B cell (primary cell): ENCODE data around the gene EMILIN3. TPM values are rescaled to one million over a fixed set of nuclear protein-coding genes. Genes with fewer than 3 reads are reported as not detected.

ENCODE experiments used
- ATAC-seq: fragments of 200-7000 bp; cut with Tn5 transposase; one replicate; pipeline ENCODE4 v1.10.0; 2021; ENCODE audit warnings: low read depth, mild to moderate bottlenecking, moderate number of reproducible peaks, moderate library complexity
- CTCF ChIA-PET: fragments of 350-600 bp; sonication (Branson Sonifier 250); formaldehyde crosslinking; loops from one replicate; lab custom pipeline; 2021; ENCODE audit warnings: antibody characterized with exemption, inconsistent platforms; lab: Charles Lee
- POLR2A ChIA-PET: fragments of 350-600 bp; sonication (Branson Sonifier 250); formaldehyde crosslinking; loops from one replicate; lab custom pipeline; 2021; ENCODE audit warnings: antibody characterized with exemption; lab: Charles Lee
- DNase-seq: peaks from one replicate; pipeline ENCODE4 v3.0.0; 2013
- H2AFZ ChIP-seq: 2 replicates; pipeline ENCODE4 v1.6.1; 2012; ENCODE audit warnings: mild to moderate bottlenecking, low read depth, low read length; ENCODE audit not compliant: insufficient read depth, poor library complexity, severe bottlenecking
- H3K27ac ChIP-seq, 2 donors: 1 replicate in 1 of 2; 2 replicates in 1 of 2; pipeline ENCODE4 v1.5.1; 2012 to 2013; ENCODE audit warnings: low read length in 2 of 2, mild to moderate bottlenecking in 2 of 2, moderate library complexity in 1 of 2
- H3K27me3 ChIP-seq, 4 experiments: fragments of 200-600 bp in 1 of 4; sonication (generic) in 1 of 4; replicated peaks in 1 of 4; 1 replicate in 2 of 4; 2 replicates in 2 of 4; pipeline versions ENCODE4 v1.6.1 to v1.7.0; 2013 to 2016; ENCODE audit warnings: low read length in 3 of 4, mild to moderate bottlenecking in 2 of 4, mixed read lengths in 1 of 4, moderate library complexity in 1 of 4; ENCODE audit not compliant: insufficient read depth in 4 of 4, control insufficient read depth in 3 of 4; ENCODE audit errors: control extremely low read depth in 1 of 4
- H3K36me3 ChIP-seq, 2 experiments: replicated peaks in 1 of 2; 1 replicate in 1 of 2; 2 replicates in 1 of 2; pipeline versions ENCODE4 v1.6.1 to v1.7.1; 2013; ENCODE audit warnings: low read length in 1 of 2; ENCODE audit not compliant: insufficient read depth in 2 of 2, control insufficient read depth in 1 of 2; ENCODE audit errors: control extremely low read depth in 1 of 2, extremely low read depth in 1 of 2
- H3K4me1 ChIP-seq, 2 donors: fragments of 200-600 bp in 1 of 2; sonication (generic) in 1 of 2; 1 replicate in 1 of 2; 2 replicates in 1 of 2; pipeline versions ENCODE4 v1.5.1 to v1.6.1; 2013 to 2017; ENCODE audit warnings: low read length in 2 of 2; ENCODE audit not compliant: control insufficient read depth in 2 of 2, insufficient read depth in 2 of 2
- H3K4me2 ChIP-seq: replicated peaks from 2 replicates; pipeline ENCODE3; 2012; ENCODE audit warnings: mild to moderate bottlenecking, low read depth, low read length; ENCODE audit not compliant: poor library complexity, severe bottlenecking
- H3K4me3 ChIP-seq, 5 experiments: fragments of 200-600 bp in 1 of 5; sonication (generic) in 1 of 5; 1 replicate in 3 of 5; 2 replicates in 2 of 5; pipeline versions ENCODE4 v1.5.1 to v1.7.0; 2011 to 2016; ENCODE audit warnings: low read length in 4 of 5, mild to moderate bottlenecking in 4 of 5, low read depth in 2 of 5, control low read depth in 1 of 5, moderate library complexity in 1 of 5; ENCODE audit not compliant: insufficient read depth in 1 of 5; ENCODE audit errors: control extremely low read depth in 1 of 5, extremely low read depth in 1 of 5
- H3K79me2 ChIP-seq: fragments of 200-600 bp; sonication (generic); one replicate; pipeline ENCODE4 v1.6.0; 2016; ENCODE audit warnings: low read length; ENCODE audit not compliant: control insufficient read depth, insufficient read depth
- H3K9ac ChIP-seq: fragments of 200-600 bp; sonication (generic); 2 replicates; pipeline ENCODE4 v1.6.1; 2017; ENCODE audit warnings: mild to moderate bottlenecking, low read length, moderate library complexity
- H3K9me3 ChIP-seq, 3 donors: one replicate each; pipeline versions ENCODE4 v1.6.1 to v1.7.1; 2013; ENCODE audit warnings: low read length in 2 of 3; ENCODE audit not compliant: control insufficient read depth in 2 of 3, insufficient read depth in 1 of 3; ENCODE audit errors: control extremely low read depth in 1 of 3
- H4K20me1 ChIP-seq: 2 replicates; pipeline ENCODE4 v1.6.0; 2012; ENCODE audit warnings: mild to moderate bottlenecking, low read length; ENCODE audit not compliant: insufficient read depth, control insufficient read depth, poor library complexity, severe bottlenecking
- H3K27ac Mint-ChIP-seq: one replicate; pipeline ENCODE4 v1.8.0; 2021; ENCODE audit warnings: mixed read lengths
- H3K27me3 Mint-ChIP-seq: one replicate; pipeline ENCODE4 v1.8.0; 2021; ENCODE audit warnings: mixed read lengths
- H3K4me1 Mint-ChIP-seq: one replicate; pipeline ENCODE4 v1.8.0; 2021; ENCODE audit warnings: mixed read lengths
- H3K4me3 Mint-ChIP-seq: one replicate; pipeline ENCODE4 v1.8.0; 2021; ENCODE audit warnings: mixed read lengths
- H3K9me3 Mint-ChIP-seq: one replicate; pipeline ENCODE4 v1.8.0; 2022; ENCODE audit warnings: mixed read lengths; ENCODE audit not compliant: insufficient read depth
- CTCF ChIP-seq: fragments of 200-600 bp; IDR thresholded peaks from one replicate; pipeline ENCODE4 v1.8.0; 2022; ENCODE audit warnings: antibody characterized with exemption, mild to moderate bottlenecking
- EZH2 ChIP-seq: IDR thresholded peaks from 2 replicates; pipeline ENCODE4 v1.6.1; 2012; ENCODE audit warnings: borderline replicate concordance, low read depth, mild to moderate bottlenecking, moderate library complexity, low read length; ENCODE audit not compliant: insufficient read depth, poor library complexity, severe bottlenecking
- WGBS: methylation state at CpG from one replicate; pipeline ENCODE4 v1.1.5; 2013; ENCODE audit warnings: missing lambda C conversion rate; ENCODE audit not compliant: insufficient coverage; 5-methylcytosine and 5-hydroxymethylcytosine counted together
- intact Hi-C: fragments of 100-400 bp; cut with micrococcal nuclease; formaldehyde crosslinking; loops from one replicate; pipeline ENCODE4 v1.10.0; 2022
- polyA plus RNA-seq: library from polyadenylated mRNA; depleted of rRNA; stranded (reverse); fragments of >200 nt; gene quantifications from 2 replicates; pipeline ENCODE4 v1.2.3, GENCODE V29; 2012
- total RNA-seq, 2 donors: library from RNA; stranded (reverse); fragments of 120-200 nt in 1 of 2; gene quantifications; 1 replicate in 1 of 2; 2 replicates in 1 of 2; pipeline versions ENCODE4 v1.2.3 to v1.2.4, GENCODE V29; 2013 to 2022

Gene EMILIN3
- total and polyA plus RNA-seq, 2 donors (not counting 1 experiment from before 2014, with no cell fraction given), result not detected

GRCh38 chr20:41349943-41350342 is 16.7 kb downstream of the EMILIN3 start:
- intact Hi-C loops, result no loop called here

GRCh38 chr20:41349266-41349665 is 17.4 kb downstream of the EMILIN3 start:
- Histone ChIP-seq H4K20me1 (no peaks in the 10 kb centered on the region), H3K79me2 (no peaks in the 10 kb centered on the region), H2AFZ (no peak overlapping the region), H3K9ac (no peak overlapping the region), H3K4me1 (no peaks in the 10 kb centered on the region), H3K4me2 (no peak overlapping the region), H3K27me3 (no peaks in the 10 kb centered on the region), H3K36me3 (no peaks in the 10 kb centered on the region), H3K27ac (no peak overlapping the region), H3K9me3 (no peaks in the 10 kb centered on the region), H3K4me3 (no peak overlapping the region)
- Mint-ChIP-seq H3K9me3 (no peaks in the 10 kb centered on the region), H3K4me1 (no peaks in the 10 kb centered on the region), H3K27ac (no peak overlapping the region), H3K4me3 (no peak overlapping the region), H3K27me3 (peaks cover 8% of the 10 kb centered on the region)
- TF ChIP-seq CTCF, result no peak
- no peak for ATAC-seq
- POLR2A ChIA-PET, result no interaction called here
- CTCF ChIA-PET, result interaction anchor here (1.4 kb wide), 1 partner anchor 176 kb away, joined by 5 read pairs; no protein-coding TSS in a partner anchor
- no CpG with 5 or more reads among the region's 2 CpGs for WGBS
- DNase-seq, result no peak
- intact Hi-C loops, result no loop called here

More at GRCh38 chr20:41349943-41350342, 16.7 kb downstream of the EMILIN3 start:
- TF ChIP-seq CTCF, result no peak
- TF ChIP-seq EZH2, result no peak
- Histone ChIP-seq H2AFZ (no peak overlapping the region), H3K9ac (no peak overlapping the region), H3K79me2 (no peaks in the 10 kb centered on the region), H3K4me2 (no peak overlapping the region), H3K36me3 (no peaks in the 10 kb centered on the region), H3K4me1 (no peaks in the 10 kb centered on the region), H3K4me3 (no peak overlapping the region), H3K9me3 (no peaks in the 10 kb centered on the region), H3K27ac (no peak overlapping the region), H3K27me3 (no peaks in the 10 kb centered on the region), H4K20me1 (no peaks in the 10 kb centered on the region)
- ChIA-PET CTCF (no interaction called here), POLR2A (no interaction called here)
- ATAC-seq (no peak), DNase-seq (no peak)
- no peak overlapping the region for H3K27ac Mint-ChIP-seq
- no peak overlapping the region for H3K4me3 Mint-ChIP-seq
- 84% methylated on average over 7 of the region's 7 CpGs for WGBS
- no peaks in the 10 kb centered on the region for H3K9me3 Mint-ChIP-seq
- H3K4me1 Mint-ChIP-seq, result no peaks in the 10 kb centered on the region
- H3K27me3 Mint-ChIP-seq, result peaks cover 8% of the 10 kb centered on the region
